Activated naive CD8-positive, alpha-beta T cell treated with anti-CD3 and anti-CD28 coated beads, Interleukin-2, amount 50 U/mL, for 24 hours (primary cell): ENCODE results near the gene RAX2.

ENCODE experiments used
- ATAC-seq: fragments of 150-1000 bp; cut with Tn5 transposase; one replicate; pipeline ENCODE4 v1.10.0; 2021
- DNase-seq: peaks from one replicate; pipeline ENCODE4 v3.0.0; 2021
- H3K27ac Mint-ChIP-seq: one replicate; pipeline ENCODE4 v1.8.0; 2021; ENCODE audit warnings: mild to moderate bottlenecking, mixed read lengths
- H3K27me3 Mint-ChIP-seq: one replicate; pipeline ENCODE4 v1.8.0; 2021; ENCODE audit warnings: mixed read lengths
- H3K36me3 Mint-ChIP-seq: one replicate; pipeline ENCODE4 v1.8.0; 2021; ENCODE audit warnings: low read depth, mixed read lengths
- H3K4me1 Mint-ChIP-seq: one replicate; pipeline ENCODE4 v1.8.0; 2021; ENCODE audit warnings: mixed read lengths
- H3K4me3 Mint-ChIP-seq: one replicate; pipeline ENCODE4 v1.8.0; 2021; ENCODE audit warnings: mild to moderate bottlenecking, moderate library complexity, mixed read lengths
- H3K9me3 Mint-ChIP-seq: one replicate; pipeline ENCODE4 v1.8.0; 2021; ENCODE audit warnings: mixed read lengths

RAX2 gene

DNA sequence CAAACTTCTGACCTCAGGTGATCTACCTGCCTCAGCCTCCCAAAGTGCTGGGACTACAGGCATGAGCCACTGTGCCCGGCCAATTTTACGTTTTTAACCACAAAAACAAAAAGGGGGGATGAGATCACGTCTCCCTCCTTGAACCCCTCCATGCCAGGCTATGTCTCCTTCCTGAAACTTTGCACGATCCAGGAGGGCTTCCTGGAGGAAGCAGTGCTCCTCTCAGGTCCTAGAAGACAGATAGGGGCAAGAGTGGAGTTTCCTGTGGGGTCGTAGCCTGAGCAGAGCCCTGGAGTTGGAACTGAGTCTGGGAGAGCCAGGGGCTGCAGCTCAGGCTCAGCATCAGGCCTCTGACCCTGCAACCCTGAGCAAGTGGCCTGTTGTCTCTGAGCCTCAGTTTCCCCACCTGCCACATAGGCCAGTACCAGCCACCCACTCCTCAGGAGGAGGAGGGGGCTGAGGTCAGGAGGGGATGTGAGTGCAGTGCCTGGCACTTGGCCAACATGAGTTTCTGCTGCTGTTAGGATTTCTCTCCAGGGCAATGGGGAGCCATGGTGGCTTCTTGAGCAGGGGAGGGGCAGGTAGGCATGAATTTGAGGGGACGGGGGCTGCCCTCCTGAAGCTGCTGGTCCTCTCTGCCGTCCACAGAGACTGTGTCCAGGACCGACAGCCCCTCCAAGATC, 26.5 kb downstream of the RAX2 start:
- Mint-ChIP-seq H3K4me3 (no peak overlapping the region), H3K4me1 (no peaks in the 10 kb centered on the region), H3K36me3 (peaks cover 3% of the 10 kb centered on the region), H3K9me3 (no peaks in the 10 kb centered on the region), H3K27me3 (no peaks in the 10 kb centered on the region), H3K27ac (no peak overlapping the region)
- ATAC-seq (no peak), DNase-seq (no peak)

DNA sequence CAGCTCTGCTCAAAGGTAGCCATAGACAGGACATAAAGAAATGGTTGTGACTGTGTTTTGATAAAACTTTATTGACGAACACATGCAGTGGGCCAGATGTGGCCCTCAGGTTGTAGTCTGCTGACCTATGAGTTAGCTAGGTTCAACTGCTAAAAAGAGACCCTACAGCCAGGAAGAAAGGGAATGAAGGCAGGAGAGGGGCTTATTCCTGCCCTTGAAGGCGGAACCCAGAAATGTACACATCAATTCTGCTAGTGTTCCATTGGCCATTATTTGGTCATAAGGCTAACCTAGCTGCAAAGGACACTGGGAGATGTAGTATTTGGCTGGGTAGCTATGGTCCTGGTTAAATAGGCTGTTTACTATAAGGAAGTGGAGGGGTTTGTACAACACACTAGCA, 28.5 kb downstream of the RAX2 start:
- no peak overlapping the region for H3K4me3 Mint-ChIP-seq
- H3K4me1 Mint-ChIP-seq, result peaks cover 11% of the 10 kb centered on the region
- no peaks in the 10 kb centered on the region for H3K36me3 Mint-ChIP-seq
- no peaks in the 10 kb centered on the region for H3K27me3 Mint-ChIP-seq
- no peaks in the 10 kb centered on the region for H3K9me3 Mint-ChIP-seq
- DNase-seq (no peak), ATAC-seq (no peak)
- no peak overlapping the region for H3K27ac Mint-ChIP-seq

DNA sequence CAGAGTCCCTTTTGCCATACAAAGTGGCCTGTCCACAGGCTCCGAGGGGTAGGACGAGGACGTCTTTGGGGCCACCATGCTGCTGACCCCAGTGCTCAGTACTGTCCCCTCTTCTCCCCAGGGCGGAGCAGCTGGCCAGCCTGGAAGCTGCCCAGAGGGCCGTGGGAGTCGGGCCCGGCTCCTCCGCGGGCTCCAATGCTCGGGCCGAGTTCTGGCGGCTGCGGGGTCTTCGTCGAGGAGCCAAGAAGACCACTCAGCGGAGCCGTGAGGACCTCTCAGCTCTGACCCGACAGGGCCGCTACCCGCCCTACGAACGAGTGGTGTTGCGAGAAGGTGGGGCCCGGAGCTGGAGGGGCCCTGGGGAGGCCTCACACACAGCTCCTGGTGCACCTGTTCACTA, 31.6 kb downstream of the RAX2 start:
- no peaks in the 10 kb centered on the region for H3K36me3 Mint-ChIP-seq
- no peak for DNase-seq
- H3K4me1 Mint-ChIP-seq, result peaks cover 17% of the 10 kb centered on the region
- ATAC-seq, result no peak
- H3K9me3 Mint-ChIP-seq, result no peaks in the 10 kb centered on the region
- H3K4me3 Mint-ChIP-seq, result no peak overlapping the region
- no peak overlapping the region for H3K27ac Mint-ChIP-seq
- no peaks in the 10 kb centered on the region for H3K27me3 Mint-ChIP-seq

DNA sequence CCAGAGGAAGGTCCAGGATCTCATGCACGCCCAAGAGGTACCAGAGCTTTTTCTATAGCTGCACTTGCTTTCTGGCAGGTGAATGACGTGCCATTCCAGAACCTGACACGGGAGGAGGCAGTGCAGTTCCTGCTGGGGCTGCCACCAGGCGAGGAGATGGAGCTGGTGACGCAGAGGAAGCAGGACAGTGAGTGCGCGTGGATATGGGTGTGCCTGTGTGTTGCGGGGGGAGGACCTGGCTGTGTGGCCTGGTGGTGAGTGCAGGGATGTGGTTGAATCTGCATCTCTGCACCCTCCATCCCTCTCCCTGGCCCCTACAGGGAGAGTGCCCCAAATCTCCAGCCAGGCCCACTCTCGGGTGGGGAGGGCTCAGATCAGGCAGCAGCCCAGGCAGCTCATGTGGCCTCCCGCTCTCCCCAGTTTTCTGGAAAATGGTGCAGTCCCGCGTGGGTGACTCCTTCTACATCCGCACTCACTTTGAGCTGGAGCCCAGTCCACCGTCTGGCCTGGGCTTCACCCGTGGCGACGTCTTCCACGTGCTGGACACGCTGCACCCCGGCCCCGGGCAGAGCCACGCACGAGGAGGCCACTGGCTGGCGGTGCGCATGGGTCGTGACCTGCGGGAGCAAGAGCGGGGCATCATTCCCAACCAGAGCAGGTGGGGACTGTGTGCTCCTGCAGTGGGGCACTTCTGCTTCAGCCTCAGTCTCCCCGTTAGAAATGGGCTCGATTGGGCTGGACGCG, 33.4 kb downstream of the RAX2 start:
- no peaks in the 10 kb centered on the region for H3K9me3 Mint-ChIP-seq
- H3K4me1 Mint-ChIP-seq, result peaks cover 17% of the 10 kb centered on the region
- no peaks in the 10 kb centered on the region for H3K36me3 Mint-ChIP-seq
- H3K4me3 Mint-ChIP-seq, result no peak overlapping the region
- DNase-seq (no peak), ATAC-seq (no peak)
- no peak overlapping the region for H3K27ac Mint-ChIP-seq
- no peaks in the 10 kb centered on the region for H3K27me3 Mint-ChIP-seq

DNA sequence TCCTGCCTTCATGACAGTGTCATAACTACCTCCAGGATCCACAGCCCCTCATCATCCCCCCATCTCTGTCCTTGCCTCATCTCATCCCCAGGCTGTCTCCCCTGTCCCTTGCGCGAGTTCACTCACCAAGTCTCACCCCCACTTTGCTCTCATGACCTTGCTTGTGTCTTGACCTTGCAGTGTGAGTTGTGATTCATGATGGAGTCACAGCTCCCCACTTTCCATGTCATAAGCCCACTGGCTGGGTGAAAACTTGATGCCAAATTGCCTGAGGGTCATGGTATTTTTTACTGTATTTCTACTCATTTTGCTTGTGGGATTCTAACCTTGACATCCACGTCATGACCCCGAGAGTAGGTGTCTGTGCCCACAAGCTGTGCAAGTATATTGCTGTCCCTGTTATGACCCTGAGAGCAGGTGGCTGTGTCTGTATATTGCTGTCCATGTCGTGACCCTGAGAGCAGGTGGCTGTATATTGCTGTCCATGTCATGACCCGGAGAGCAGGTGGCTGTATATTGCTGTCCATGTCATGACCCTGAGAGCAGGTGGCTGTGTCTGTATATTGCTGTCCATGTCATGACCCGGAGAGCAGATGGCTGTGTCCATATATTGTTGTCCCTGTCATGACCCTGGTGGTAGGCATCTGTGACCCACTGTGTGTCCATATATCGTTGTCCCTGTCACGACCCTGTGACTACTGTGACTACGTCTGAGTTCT, 34.4 kb downstream of the RAX2 start:
- no peak overlapping the region for H3K27ac Mint-ChIP-seq
- no peaks in the 10 kb centered on the region for H3K36me3 Mint-ChIP-seq
- no peak overlapping the region for H3K4me3 Mint-ChIP-seq
- H3K4me1 Mint-ChIP-seq, result peaks cover 17% of the 10 kb centered on the region
- H3K27me3 Mint-ChIP-seq, result no peaks in the 10 kb centered on the region
- no peaks in the 10 kb centered on the region for H3K9me3 Mint-ChIP-seq
- no peak for ATAC-seq
- DNase-seq, result no peak

DNA sequence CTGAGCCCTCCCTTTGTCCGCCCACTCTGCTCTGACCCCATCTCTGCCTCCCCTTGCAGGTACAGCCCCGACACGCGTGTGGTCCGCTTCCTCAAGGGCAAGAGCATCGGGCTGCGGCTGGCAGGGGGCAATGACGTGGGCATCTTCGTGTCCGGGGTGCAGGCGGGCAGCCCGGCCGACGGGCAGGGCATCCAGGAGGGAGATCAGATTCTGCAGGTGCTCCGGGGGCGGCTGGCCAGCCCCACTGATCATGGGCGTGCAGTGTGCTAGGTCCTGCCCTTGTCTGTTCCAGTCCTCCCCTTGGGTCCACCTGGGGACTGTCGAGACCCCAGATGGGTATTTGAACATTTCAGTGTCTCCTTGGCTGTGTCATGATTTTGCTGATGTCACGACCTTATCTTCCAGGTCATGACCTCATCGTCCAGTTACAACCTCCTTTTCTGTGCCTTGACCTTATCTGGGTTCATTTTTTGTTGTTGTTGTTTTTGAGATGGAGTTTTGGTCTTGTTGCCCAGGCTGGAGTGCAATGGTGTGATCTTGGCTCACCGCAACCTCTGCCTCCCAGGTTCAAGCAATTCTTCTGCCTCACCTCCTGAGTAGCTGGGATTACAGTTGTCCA, 35.8 kb downstream of the RAX2 start:
- Mint-ChIP-seq H3K27me3 (no peaks in the 10 kb centered on the region), H3K9me3 (no peaks in the 10 kb centered on the region), H3K4me1 (peaks cover 17% of the 10 kb centered on the region), H3K27ac (no peak overlapping the region), H3K4me3 (no peak overlapping the region), H3K36me3 (no peaks in the 10 kb centered on the region)
- ATAC-seq (no peak), DNase-seq (no peak)

DNA sequence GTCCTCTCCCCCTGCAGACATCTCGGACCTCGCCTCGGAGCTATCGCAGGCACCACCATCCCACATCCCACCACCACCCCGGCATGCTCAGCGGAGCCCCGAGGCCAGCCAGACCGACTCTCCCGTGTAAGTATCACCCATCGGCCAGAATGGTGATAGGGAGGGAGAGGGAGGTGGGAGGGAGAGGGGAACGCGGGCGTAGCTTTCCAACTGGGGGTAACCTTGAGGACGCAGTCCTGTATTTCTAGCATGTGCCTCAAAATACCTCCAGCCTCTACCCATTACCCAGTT, 37.8 kb downstream of the RAX2 start:
- DNase-seq (no peak), ATAC-seq (no peak)
- peaks cover 12% of the 10 kb centered on the region for H3K4me1 Mint-ChIP-seq
- no peaks in the 10 kb centered on the region for H3K27me3 Mint-ChIP-seq
- no peaks in the 10 kb centered on the region for H3K36me3 Mint-ChIP-seq
- H3K27ac Mint-ChIP-seq, result no peak overlapping the region
- no peaks in the 10 kb centered on the region for H3K9me3 Mint-ChIP-seq
- H3K4me3 Mint-ChIP-seq, result no peak overlapping the region

DNA sequence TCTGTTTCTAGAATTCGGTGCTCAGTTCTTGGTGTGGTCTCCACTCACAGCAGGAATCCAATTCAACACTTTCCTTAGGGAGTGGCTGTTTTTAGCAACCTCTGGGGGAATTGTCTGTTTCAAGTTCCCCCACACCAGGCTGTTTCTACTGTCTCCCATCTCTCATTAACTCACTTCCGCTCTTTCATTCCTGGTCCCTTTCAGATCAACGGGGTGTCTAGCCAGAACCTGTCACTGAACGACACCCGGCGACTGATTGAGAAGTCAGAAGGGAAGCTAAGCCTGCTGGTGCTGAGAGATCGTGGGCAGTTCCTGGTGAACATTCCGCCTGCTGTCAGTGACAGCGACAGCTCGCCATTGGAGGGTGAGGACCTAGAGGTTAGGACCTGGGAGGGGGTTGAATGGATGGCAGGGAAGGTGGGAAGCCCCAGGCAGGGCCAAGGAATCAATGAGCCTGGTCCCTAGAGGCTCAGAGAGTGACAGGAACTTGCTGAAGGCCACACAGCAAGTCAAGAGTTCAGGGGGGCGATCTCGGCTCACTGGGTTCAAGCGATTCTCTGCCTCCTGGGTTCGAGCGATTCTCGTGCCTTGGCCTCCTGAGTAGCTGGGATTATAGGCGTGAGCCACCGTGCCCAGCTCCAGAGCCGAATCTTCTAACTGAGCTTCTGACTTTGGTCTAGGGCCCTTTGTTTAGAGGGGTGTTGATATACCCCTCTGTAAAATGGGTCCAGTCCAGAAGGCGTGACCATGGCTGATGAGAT, 38.3 kb downstream of the RAX2 start:
- H3K27me3 Mint-ChIP-seq, result no peaks in the 10 kb centered on the region
- H3K27ac Mint-ChIP-seq, result no peak overlapping the region

DNA sequence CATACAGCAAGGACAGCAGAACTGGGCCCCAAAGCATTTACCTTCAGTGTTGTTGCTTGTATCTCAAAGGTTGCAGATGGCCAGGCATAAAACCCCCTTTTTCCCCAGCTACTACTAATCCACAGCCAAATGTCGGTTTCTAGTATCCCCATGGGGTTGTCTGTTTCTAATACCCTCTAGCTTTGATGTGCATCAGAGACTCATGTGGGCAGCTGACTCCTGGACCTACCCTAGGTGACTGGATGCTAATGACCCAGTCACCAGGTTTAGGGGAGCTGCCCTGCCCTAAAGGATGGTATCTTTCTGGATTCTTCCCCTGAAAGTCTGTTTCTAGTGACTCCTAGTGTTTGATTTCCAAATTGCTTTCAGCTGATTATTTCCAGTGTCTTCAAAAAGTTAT, 39.9 kb downstream of the RAX2 start:
- Mint-ChIP-seq H3K9me3 (no peaks in the 10 kb centered on the region), H3K4me3 (no peak overlapping the region), H3K27me3 (no peaks in the 10 kb centered on the region), H3K27ac (no peak overlapping the region), H3K36me3 (no peaks in the 10 kb centered on the region), H3K4me1 (peaks cover 2% of the 10 kb centered on the region)
- ATAC-seq (no peak), DNase-seq (no peak)

More for the DNA sequence above, 38.3 kb downstream of the RAX2 start:
- H3K4me3 Mint-ChIP-seq, result no peak overlapping the region
- no peaks in the 10 kb centered on the region for H3K36me3 Mint-ChIP-seq
- peaks cover 7% of the 10 kb centered on the region for H3K4me1 Mint-ChIP-seq
- H3K9me3 Mint-ChIP-seq, result no peaks in the 10 kb centered on the region
- ATAC-seq (no peak), DNase-seq (no peak)

DNA sequence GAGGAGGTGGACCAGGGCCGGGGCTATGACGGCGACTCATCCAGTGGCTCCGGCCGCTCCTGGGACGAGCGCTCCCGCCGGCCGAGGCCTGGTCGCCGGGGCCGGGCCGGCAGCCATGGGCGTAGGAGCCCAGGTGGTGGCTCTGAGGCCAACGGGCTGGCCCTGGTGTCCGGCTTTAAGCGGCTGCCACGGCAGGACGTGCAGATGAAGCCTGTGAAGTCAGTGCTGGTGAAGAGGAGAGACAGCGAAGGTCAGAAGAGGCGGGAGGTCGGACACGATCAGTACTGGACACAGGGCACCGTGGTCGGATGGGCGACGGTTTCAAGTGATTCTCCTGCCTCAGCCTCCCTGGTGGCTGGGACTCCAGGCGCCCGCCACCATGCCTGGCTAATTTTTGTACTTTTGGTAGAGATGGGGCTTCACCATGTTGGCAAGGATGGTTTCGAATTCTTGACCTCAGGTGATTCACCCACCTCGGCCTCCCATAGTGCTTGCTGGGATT, 41.5 kb downstream of the RAX2 start:
- Mint-ChIP-seq H3K36me3 (no peaks in the 10 kb centered on the region), H3K4me1 (peaks cover 2% of the 10 kb centered on the region), H3K27ac (no peak overlapping the region)

DNA sequence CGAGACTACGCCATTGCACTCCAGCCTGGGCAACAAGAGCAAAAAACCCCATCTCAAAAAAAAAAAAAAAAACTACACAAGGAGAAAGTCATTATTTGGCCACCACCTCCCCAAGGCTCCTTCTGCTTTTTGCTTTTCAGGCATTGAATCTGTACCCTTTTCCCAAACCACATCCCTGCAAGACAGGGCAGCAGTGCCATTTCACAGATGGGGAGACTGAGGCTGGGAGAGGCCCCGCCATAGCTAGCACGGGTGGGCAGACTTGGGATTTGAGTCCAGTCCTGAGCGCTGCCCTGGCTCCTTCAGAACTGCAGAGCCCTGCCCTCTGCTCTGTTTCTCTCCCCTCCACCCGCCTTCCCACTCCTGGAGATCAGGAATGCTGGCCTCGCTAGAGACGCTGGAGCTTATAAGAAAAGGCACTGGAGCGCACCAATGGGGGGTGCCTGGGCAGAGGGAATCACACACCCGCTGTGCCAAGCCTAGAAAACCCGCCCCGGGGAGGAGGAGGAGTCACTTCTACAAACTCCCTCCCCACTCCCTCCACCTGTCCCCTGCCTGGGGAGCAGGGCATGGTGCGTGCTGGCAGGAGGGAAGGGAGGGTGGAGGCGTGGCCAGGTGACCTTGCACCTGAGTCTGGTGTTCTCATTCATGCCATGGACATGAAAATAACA, 46.3 kb downstream of the RAX2 start:
- Mint-ChIP-seq H3K9me3 (no peaks in the 10 kb centered on the region), H3K27ac (no peak overlapping the region), H3K4me1 (peaks cover 9% of the 10 kb centered on the region), H3K27me3 (peaks cover 10% of the 10 kb centered on the region), H3K4me3 (no peak overlapping the region), H3K36me3 (no peaks in the 10 kb centered on the region)
- ATAC-seq (no peak), DNase-seq (no peak)

More for the DNA sequence above, 41.5 kb downstream of the RAX2 start:
- ATAC-seq (no peak), DNase-seq (no peak)
- no peaks in the 10 kb centered on the region for H3K27me3 Mint-ChIP-seq
- no peak overlapping the region for H3K4me3 Mint-ChIP-seq
- H3K9me3 Mint-ChIP-seq, result no peaks in the 10 kb centered on the region

DNA sequence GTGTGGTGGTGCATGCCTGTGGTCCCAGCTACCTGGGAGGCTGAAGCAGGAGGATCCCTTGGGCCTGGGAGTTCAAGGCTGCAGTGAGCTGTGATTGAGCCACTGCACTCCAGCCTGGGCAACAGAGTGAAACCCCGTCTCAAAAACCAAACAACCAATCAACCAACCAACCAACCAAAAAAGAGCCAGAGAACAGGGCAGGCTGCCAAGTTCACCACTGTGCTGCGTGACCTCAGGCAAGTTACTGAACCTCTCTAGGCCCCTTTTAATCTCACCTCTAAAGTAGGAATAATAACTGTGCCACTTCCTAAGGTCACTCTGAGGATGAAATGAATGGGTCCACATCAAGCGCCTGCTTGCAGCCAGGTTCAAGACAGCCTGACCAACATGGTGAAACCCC, 46.9 kb downstream of the RAX2 start:
- H3K9me3 Mint-ChIP-seq, result no peaks in the 10 kb centered on the region
- H3K27ac Mint-ChIP-seq, result no peak overlapping the region
- no peaks in the 10 kb centered on the region for H3K36me3 Mint-ChIP-seq
- peaks cover 9% of the 10 kb centered on the region for H3K4me1 Mint-ChIP-seq
- ATAC-seq (no peak), DNase-seq (no peak)
- no peak overlapping the region for H3K4me3 Mint-ChIP-seq
- H3K27me3 Mint-ChIP-seq, result peaks cover 12% of the 10 kb centered on the region

DNA sequence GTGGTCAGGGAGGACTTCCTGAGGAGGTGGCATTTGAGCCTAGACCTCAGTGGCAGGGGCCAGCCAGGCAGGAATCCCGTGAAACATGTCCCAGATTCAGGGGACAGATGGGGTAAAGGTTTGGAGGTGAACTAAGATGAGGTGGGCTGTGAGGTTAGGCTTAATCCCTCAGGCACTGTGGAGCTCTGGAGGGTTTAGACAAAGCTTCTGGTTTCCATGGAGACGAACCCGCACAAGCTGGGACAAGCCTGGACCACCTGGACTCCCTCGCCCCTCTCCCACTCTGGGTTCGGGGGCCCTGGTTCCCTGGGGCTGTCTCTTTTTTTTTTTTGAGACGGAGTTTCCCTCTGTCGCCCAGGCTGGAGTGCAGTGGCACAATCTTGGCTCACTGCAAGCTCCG, 48.1 kb downstream of the RAX2 start:
- peaks cover 12% of the 10 kb centered on the region for H3K4me1 Mint-ChIP-seq
- H3K27me3 Mint-ChIP-seq, result peaks cover 13% of the 10 kb centered on the region
- H3K9me3 Mint-ChIP-seq, result no peaks in the 10 kb centered on the region
- no peak overlapping the region for H3K27ac Mint-ChIP-seq
- DNase-seq (no peak), ATAC-seq (no peak)
- H3K4me3 Mint-ChIP-seq, result no peak overlapping the region
- no peaks in the 10 kb centered on the region for H3K36me3 Mint-ChIP-seq

DNA sequence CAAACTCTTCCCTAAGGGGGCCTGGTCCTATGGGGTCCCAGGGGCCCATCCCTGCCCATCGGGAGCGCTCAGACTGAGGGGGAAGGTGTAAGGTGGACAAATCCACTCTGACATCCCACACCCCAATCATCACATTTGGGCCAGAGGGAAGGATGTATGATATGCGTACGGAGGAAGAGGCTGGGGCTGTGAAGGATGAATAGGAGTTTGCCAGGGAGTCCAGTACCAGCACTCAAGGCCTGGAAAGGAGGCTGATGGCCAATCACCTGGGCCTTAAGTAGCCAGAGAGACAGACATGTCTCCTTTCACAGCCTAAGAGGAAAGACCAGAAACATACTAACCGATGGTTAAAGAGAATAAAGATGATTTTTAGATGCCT, 48.9 kb downstream of the RAX2 start:
- H3K27ac Mint-ChIP-seq, result no peak overlapping the region

More for the DNA sequence above, 48.9 kb downstream of the RAX2 start:
- ATAC-seq, result no peak
- Mint-ChIP-seq H3K36me3 (no peaks in the 10 kb centered on the region), H3K4me3 (no peak overlapping the region), H3K4me1 (peaks cover 10% of the 10 kb centered on the region), H3K27me3 (peaks cover 13% of the 10 kb centered on the region), H3K9me3 (no peaks in the 10 kb centered on the region)
- DNase-seq, result no peak
